Hematopoietic multipotent progenitor cell treated with erythropoietin and hydrocortisone succinate and interleukin-3 and kit ligand, for 8 days (in vitro differentiated cells): ENCODE data around the gene TEAD3.

ENCODE experiments used
- DNase-seq: peaks from one replicate; pipeline ENCODE4 v3.0.0-alpha.2; 2015

The TEAD3 gene

DNA sequence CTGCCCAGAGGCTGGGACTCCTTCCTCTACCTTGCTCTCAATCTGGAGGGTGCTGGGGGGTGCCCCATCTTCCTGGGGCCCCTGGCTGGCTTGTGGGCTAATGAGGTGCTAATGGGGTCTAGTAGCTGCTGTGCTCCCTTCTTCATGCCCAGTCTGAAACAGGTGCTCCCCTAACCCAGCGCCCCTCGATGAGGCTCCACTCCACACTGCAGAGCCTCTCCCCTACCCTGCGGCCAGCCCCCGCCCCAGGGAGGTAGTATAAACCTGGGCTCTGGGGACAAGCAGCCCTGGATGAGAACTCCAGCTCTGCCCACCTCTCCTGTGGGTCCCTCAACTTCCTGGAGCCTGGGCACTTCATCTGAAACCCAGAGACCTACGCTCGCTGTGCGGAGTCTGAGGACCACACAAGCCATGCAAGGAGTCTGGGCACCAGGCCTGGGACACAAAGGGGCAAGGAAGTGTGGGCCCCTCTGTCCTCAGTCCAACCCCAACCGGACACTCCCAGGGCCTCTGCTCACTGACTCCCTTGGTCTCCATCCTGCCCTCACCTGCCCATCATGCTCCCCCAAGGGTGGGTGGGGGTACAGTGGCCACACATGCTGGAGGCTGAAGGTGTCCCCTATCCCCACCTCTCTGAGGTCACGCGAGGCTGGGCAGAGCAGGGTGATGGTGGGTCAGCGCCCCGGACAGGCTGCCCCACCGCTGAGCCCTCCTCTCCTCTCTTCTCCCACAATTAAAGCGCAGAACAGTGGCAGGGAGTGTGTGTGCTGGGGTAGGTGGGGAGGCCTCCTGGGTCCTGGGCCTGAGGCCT, 22.5 kb downstream of the TEAD3 start:
- no peak for DNase-seq

DNA sequence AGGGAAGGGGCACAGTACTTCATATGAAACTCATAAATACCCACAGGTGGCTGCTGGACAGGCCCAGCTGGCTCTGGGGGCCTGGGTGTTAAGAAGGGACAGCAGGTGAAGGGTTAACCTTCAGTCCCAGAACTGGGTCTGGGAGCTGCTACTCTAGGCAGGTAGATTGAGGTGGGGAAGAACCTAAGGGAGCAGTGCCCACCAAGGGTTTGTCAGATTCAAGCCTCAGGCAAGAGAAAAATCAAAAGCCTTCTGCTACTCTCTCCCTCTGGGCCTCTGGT, 23.1 kb downstream of the TEAD3 start:
- peak; percentile 36 for DNase-seq

DNA sequence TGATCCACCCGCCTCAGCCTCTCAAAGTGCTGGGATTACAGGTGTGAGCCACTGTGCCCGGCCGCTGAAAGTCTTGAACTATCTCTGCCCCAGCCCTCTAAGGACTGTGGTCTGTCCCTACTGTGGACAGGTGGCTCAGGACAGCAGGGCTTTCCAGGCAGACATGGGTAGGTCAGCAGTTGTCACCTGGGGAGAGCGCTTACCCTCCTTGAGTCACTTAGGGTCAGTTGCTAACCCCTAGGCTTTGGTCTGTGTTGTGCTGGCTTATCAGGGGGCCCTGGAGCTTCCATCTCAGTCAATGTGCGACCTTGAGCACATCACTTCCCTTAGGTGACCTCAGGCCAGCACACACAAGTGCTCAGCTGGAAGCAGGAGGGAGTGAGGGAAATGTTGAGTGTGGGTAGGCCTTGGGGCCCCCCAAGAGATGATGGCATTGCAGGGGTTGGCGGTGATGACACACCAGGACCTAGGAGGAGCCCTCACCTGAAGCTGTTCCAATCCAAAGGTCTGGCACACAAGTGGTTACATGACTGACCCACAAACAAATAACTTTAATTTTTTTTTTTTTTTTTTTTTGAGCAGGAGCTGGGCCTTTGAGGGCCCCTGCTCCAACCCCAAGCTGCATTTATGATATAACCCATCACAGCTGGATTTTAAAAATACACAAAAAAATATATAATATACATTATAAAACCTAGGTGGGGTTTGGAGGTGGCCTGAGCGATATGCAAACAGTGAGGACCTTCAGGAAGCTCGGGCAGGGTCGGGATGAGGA, 23.6 kb downstream of the TEAD3 start:
- peak; percentile 19 for DNase-seq

DNA sequence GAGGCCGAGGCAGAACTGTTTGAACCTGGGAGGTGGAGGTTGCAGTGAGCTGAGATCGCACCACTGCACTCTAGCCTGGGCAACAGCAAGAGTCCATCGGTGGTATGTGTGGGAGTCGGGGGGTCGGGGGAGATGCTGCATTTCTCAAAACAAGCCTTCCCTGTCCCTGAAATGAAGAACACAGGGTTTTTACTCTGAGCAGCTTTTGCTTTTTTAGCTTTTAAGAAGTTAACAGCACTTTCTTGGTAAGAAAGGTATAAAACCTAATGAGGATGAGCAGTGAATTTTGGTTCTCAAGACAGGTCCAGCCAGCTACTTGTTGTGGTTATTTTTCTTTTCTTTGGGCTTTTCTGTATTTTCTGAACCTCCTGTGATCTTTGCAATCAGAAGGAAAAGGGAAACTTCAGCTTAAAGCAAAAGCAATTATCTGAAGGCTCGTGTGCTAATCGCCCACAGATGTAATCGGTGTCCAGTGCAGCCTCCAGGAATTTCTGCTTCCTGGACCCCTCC, 25.0 kb downstream of the TEAD3 start:
- peak; percentile 5 for DNase-seq

DNA sequence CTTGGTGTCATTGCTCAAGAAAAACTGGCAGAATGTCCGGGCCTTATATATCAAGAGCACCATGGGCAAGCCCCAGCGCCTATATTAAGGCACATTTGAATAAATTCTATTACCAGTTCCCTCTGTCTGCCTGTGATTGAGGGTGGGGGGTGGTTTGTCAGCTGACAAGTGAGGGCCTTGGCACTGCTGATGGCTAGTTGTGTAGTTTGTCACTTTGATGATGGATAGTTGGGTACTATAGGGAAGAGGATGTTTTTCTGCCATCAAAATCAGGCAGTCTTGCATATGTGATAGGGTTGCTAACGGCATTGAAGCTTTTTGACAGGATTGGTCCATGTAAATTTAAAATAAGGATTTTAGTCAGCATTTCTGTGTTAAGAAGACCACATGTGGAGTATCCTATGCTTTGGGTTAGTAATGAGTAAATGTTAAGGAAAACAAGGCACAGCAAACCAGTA, 26.2 kb downstream of the TEAD3 start:
- DNase-seq, result peak; percentile 9

DNA sequence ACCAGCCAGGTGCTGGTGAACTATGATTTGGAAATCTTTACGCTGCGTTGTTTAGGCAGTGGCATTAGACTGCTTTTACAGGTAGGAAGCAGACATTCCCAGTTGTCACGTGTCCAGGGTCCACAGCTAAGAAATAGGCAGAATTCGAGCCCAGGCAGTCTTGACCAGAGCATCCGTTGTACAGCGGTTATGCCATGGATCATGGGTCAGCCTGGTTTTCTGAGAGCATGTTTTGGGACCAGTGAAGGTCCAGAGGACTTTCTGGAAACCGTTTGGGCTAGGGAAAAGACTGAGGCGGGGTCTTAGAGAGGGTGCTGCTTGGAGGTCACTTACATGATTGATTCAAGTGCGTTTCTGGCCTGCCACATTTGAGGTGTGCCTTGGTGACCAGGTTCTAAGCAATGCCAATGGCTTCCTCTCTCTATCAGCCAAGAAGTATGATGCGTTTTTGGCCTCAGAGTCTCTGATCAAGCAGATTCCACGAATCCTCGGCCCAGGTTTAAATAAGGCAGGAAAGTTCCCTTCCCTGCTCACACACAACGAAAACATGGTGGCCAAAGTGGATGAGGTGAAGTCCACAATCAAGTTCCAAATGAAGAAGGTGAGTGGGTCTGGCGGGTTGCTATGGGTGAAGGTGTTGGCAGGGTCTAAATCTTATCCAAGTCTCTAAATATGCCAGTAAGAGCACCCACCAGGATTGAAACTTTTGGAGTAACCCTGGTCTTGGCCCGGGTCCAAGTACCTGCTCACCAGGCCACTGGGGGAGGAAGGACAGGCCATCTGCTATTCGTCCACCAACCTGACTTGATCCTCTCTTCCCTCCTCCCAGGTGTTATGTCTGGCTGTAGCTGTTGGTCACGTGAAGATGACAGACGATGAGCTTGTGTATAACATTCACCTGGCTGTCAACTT, 26.9 kb downstream of the TEAD3 start:
- DNase-seq, result peak; percentile 45

DNA sequence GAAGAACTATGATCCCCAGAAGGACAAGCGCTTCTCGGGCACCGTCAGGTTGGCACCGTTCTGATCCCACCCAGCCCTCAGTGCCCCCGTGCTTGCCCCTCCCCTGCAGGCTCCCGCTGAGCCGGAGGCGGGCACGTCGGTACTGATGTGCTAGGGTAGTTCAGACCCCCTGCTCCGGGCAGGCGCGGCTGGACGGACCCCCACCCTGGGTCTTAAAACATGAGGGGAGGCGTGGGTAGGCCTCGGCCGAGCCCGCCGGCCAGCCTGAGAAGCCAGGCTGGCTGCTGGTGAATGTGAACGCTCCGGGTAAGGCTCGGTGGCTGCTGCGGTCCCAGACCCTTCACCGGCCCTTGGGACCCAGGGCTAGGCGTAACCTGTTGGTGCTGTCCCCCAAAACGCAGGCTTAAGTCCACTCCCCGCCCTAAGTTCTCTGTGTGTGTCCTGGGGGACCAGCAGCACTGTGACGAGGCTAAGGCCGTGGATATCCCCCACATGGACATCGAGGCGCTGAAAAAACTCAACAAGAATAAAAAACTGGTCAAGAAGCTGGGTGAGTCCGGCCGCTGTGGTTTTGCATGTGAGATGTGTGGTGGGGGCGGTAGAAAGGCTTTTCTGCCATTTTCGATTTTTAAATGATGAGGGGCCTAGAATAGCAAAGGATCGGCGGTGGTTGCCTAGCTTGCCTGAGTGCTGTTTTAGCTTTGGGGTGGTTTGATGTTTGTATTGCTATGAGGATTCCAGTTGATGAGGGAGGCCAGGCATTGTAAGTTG, 27.7 kb downstream of the TEAD3 start:
- peak; percentile 7 for DNase-seq

DNA sequence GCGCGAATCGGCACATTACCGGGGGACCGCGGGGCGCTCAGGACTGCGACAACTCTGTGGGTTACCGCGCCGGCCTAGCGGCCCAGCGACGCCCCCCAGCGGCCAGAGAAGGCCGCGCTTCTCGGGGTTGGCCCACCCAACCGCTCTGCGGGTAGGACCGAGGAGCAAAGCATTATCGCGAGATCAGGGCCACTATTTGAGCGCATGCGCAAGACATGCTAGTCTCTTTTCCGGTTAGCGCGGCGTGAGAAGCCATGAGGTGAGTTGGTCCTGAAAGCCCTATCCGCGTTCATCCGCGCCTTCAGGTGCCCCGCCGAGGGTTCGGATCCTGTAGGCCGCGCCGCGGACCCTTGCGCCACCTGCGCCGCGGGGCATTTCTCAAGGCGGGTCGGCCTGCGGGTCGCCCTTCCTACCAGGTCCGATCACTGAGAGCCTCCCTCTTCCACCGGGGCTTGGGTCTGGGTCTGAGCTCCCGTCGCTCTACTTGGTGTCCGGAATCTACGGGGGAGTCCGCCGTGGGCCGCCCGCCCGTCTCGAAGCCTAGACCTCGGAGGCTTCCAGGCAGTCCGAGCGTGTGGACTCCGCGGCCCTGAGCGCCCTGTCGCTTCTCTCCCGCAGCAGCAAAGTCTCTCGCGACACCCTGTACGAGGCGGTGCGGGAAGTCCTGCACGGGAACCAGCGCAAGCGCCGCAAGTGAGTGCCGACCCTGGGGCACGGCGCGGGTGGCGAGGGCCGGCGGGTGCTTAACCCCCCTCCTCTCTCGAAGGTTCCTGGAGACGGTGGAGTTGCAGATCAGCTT, 28.5 kb downstream of the TEAD3 start, which contains the start of gene RPL10A:
Gene RPL10A, plus strand, starts transcription at position 221 of the 799 bp plus-strand sequence. Its CDS starts 34 bp downstream, at position 255.
- peak; percentile 98 for DNase-seq

DNA sequence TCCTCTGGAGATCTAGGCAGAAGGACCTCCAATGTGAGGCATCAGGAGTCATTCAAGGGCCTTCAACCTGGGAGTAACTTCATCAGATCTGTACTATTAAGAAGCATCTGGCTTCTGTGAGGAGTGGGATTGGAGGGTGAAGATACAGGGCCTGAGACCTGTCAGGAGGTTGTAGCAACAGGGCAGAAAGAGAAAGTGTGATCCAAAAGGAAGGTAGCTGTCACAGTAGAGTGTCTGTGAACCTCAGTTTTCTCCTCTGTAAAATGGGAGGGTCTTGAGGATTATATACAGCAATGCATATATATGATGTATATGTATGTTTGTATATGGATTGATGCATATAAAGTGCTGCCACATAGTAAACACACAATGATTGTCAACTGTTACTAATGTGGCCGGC, 31.2 kb downstream of the TEAD3 start:
- no peak for DNase-seq

DNA sequence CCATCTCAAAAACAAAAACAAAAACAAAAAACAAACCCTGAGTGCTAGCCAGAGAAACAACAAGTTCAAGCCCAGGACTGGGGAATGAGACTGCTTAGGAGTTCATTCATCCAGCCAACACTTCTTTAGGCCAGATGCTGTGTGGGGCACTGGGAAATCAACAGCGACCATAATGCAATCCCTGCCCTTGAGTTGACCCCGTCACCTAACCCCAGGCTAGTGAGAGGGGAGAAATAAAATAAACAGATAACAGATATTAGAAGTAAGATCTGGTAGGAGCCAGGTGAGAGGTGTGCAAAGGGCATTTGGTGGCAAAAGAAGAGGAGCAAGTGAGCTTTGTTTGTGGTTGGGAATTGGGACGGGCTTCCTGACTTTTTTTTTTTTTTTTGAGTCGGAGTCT, 33.6 kb downstream of the TEAD3 start:
- no peak for DNase-seq

DNA sequence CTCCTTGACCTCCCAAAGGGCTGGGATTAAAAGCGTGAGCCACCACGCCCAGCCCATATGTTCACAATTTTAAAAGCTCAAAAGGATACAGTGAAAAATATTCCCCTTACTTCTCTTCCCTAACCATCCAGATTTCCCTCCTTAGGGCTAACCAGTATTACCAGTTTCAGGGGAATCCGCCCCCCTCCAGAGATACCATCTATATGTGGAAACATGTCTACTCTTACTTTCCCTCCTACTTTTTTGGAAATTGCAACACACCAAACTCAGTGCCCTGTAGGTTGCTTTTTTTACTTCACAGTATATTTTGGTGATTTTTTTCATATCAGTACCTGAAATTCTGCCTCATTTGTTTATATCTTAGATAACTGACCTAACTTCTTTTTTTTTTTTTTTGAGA, 35.6 kb downstream of the TEAD3 start:
- DNase-seq, result no peak

DNA sequence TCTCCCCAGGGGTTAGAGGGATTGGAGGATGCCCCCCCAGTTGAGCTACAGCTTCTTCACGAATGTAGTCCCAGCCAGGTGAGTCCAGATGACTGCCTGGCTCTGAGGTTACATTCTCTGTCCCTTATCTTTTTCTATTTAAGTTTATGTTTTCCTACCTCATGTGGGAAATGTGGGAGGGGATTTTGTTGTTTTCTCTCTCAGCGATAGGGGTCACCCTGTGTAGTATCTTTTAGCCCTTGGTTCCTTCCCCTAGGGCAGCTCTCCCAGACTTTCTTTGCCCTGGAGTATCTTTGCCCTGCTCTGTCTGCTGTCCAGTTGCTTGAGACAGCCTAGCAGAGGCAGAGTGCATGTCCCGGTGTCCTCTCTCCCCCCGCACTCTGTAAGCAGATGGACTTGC, 39.0 kb downstream of the TEAD3 start:
- DNase-seq, result no peak

DNA sequence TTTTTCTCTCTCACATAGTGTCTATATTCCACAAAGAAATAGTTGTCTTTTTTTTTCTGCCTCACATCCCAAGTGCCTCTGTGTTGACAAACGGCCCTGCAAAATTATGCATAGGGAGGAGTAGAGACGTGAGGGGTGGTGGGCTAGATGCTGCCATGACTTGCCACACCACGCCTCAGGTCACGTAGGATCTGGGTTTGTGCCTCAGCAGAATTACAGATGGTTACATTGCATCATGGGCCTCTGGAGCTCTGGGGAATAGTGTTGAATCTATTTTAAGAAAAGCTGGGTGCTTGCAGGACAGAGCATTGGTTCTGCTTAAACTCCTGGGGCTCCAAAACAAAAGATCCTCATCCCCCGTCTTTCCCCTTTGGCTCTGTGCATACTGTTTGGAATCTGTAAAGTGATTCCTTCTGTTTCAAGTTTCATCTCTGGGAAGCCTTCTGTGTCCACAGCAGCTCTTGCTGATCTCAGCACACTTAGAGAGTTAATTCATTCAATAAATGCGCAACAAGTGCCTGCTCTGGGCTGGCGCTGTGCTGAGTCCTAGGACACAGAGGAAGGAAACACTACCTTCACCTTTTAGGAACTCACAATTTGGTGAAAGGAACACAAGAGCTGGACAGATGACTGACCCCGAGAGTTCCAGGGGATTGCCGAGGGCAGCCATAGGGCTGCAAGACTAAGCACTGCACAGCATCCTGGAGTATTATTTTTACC, 42.3 kb downstream of the TEAD3 start:
- DNase-seq, result no peak

DNA sequence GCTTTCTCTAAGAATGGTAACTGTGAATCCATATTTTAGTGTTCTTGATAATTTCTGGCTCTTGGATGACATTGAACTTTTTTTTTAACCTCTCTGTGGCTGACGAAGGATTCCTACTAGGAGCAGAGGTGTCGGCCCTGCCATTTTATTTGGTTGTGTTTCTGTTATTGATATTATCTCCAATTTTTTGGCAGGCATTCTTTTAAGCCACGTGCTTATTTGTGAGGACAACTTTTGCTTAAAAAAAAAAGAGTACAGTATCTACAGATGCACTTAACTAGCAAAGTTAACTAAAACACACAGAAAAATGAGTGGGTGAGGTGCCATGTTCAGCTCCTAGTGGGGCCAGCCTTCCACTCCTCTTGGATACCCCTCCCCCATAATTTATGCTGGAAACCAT, 43.6 kb downstream of the TEAD3 start:
- DNase-seq, result peak; percentile 83

DNA sequence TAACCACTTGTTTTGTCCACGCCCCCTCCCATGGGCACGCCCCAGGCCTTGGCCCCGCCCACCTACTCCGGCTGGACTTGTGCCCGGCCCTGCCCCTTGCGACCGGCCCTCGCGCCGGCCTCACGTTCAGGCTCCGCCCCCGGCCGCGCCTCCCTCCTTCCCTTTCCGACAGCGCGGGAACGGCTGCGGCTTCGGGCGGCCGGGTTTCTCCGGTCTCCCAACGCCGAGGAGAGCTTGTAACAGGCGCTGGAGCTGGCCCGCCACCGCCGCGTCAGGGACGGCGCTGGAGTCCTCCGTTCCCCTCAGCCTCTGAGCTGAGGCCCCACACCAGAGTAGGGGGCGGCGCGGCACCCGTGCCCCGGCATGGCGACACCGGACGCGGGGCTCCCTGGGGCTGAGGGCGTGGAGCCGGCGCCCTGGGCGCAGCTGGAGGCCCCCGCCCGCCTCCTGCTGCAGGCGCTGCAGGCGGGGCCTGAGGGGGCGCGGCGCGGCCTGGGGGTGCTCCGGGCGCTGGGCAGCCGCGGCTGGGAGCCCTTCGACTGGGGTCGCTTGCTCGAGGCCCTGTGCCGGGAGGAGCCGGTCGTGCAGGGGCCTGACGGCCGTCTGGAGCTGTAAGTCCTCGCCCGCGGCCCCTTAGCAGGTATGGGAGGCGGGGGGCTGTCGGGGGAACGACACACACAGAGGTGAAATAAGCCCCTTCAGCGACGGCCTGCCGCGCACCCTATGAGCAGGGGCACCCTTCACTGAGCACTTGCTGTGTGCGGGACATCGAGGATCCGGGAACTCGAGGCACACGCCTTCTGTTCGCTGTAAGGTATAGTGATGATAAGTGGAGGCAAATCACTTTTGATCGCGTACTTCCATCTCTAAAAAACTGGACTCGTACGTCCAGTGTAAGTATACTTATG, 44.4 kb downstream of the TEAD3 start, which contains the start of gene FANCE:
Gene FANCE, plus strand, starts transcription at position 156 of the 908 bp plus-strand sequence. Its CDS starts 208 bp downstream, at position 364.
- peak; percentile 90 for DNase-seq

DNA sequence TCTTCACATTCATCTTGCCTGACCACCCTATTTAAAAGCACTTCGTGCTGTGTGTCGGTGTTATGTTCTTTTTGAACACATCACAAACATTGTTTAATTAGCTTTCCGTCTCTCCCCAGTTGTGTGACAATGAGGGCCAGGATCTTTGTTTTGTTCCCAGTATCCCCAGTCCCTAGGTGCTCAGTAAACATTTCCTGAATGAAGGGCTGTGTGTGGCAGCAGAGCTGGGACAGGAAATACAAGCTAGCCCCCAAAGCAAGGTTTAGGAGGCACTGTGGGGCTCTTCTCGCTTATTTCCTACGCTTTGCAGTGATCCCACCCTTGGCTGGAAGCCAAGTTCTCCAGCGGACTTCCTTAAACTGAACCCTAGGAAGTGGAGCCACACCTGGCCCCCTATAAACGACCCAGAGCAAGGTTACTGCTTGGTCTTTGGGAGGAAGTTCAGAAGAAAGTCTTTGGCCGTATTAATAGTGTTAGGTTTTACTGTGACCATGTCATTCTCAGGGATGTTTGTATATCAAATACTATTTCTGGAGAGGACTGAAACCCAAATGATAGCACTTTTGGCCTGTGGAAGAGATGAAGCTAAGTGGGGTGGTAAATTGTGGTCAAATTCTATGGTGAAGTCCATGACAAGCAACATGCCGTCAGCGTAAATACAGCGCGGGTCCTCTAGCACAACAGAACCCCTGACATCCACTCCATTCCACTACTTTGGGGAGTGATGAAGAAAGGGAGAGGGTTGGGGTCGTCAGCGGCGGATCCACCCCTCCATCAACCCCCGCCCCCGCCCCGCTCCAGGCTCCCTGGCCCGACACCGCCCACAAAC, 45.3 kb downstream of the TEAD3 start:
- no peak for DNase-seq

DNA sequence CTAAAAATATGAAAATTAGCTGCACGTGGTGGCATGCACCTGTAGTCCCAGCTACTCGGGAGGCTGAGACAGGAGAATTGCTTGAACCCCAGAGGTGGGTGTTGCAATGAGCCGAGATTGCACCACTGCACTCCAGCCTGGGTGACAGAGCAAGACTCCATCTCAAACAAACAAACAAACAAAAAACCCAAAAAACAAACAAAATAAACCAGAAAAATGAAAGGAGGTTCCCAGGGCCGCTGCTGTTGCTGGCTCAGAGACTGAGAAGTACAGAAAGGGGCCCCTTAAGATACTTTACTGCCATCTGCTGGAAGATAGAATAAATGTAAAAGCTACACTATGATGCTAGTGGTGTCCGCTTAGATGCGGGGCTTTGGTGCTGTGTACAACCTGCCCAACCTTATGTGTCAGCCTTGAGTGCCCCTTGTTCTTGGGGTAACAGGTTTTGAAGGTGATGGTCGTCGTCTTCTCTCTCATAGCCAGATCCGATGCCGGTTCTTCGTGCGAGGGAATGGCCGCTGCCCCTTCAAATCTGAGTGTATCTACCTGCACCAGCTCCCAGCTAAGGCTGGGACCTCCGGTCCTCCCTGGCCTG, 47.5 kb downstream of the TEAD3 start:
- peak; percentile 78 for DNase-seq

DNA sequence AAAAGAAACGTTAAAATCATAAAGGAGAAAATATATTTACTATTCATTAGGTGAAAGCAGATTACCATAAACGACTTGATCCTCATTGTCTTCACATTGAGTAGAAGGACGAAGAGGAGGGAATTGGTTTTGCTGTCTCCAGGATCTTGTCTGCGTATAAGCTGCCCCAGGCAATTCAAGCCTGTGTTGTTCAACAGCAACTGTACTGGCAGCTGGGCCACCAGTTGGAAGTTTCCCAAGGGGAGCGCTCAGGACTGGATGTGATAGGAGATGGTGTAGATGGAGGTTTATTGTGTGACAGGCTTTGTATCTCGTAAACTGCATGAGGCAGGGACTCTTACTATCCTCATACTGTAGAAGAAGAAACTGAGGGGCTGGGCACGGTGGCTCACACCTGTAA, 48.7 kb downstream of the TEAD3 start:
- no peak for DNase-seq
